ENCODE data around the gene ADARB2.

The ADARB2 gene

GRCh38 chr10:1685699-1686490 is 51.4 kb downstream of the ADARB2 start:
- no peak for DNase-seq (ENCODE audit: low read depth)

GRCh38 chr10:1684991-1685390 is 52.3 kb downstream of the ADARB2 start:
- no peak for DNase-seq (ENCODE audit: low read depth)

DNA sequence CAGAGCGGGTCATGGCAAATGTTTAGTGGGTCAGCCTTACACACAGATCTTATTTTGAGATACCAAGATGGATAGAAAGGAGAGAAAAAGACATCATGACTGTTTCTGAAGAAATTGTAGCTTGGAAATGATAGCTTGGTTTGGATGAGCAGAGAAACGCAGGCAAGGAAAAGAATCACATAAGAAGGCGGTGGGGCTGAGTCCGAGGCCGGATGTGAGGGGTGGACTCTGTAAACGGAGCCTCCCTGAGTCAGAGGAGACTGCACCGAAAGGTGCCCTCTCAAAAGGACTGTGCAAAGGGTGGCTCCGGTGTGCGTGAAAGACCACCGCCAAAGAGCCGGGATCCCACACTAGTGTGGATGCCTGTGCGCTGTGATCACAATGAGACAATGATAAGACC is 53.7 kb downstream of the ADARB2 start:
- no peak for DNase-seq (ENCODE audit: low read depth)

DNA sequence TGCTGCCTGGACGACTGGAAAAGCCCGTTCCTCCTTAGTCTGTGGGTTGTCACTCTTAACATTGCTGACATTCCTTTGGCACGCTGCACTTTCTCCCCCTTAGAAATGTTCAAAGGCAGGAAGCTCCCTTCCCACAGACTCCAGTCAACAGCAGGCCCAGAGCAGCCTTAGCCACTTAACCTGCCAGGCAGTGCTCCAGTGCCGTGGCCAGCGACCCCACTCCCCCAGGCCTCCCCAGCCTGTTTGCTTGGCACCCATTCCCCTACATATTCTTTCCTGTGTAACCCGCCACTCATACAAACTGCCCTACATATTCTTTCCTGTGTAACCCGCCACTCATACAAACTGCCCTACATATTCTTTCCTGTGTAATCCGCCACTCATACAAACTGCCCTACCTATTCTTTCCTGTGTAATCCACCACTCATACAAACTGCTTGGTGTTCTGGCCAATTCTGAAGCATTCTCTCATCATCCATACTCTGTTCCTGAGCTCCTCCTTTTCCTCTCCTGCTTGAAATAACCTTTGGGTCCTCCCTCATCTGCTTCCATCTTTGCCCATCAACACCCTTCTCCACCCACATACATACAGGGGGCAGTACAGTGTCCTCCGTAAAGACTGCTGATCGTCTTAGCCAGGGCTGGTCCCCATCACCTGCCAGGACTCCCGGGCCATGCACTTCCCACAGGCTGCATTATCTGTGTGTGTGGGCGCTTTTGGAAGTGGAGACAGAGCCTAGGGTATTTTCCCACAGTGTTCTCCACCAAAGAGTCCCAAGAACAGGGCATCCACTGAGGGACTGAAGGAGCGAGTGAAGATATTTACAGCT is 57.3 kb downstream of the ADARB2 start:
- DNase-seq (ENCODE audit: low read depth): no peak

- no peak for DNase-seq (ENCODE audit: low read depth)
Measured at GRCh38 chr10:1678084-1678483, 59.2 kb downstream of the ADARB2 start.

DNA sequence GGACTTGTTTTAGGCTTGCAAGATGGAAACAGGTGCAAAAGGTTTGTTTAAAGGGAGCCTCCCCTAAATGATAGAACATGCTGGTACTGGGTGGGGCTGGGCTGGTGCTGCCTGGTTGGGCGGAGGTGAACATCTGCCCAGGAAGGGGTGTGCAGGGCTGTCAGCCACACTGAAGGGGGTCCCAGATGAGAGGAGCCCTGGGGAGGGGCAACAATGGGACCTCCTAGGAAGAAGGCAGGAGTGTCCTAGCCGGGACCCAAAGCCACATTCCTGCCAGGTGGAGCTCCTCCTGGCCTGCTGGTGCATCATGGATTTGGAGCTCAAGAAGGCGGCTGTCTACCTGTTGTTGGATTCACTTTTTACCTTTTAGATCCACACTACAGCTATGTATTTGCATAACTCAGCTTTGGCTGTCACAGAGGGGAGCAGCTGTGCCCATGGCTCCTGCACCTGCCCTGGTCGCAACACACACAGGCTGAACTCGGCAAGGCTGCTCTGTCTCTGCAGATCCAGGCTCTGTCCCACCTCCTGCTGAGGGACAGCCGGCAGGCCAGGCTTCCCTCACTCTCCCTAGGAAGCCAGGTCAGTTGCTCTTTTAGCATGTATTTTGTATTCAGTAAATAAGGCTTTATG is 59.9 kb downstream of the ADARB2 start:
- DNase-seq (ENCODE audit: low read depth): no peak

DNA sequence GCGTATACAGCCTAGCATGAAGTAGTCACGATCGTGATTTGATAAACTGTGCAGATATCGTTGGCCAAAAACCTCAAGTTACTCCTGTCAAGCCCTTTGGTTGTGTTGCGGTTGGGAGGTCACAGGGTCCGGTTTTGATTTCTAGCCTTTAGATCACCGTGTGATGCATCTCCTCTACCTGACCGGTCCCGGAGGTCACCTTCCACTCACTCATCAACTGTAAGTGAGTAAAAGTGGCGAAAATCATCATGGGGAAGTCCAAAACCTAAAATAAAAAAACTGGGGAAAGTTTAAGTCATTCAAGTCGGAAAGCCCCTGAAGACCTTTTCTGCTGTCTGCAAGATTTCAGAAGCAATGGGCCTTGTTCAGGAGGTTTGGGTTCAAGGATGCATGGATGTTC is 62.8 kb downstream of the ADARB2 start:
- no peak for DNase-seq (ENCODE audit: low read depth)

- no peak for DNase-seq (ENCODE audit: low read depth)
Measured at GRCh38 chr10:1673568-1674345, 63.6 kb downstream of the ADARB2 start.

GRCh38 chr10:1672001-1672781 is 65.1 kb downstream of the ADARB2 start:
- DNase-seq (ENCODE audit: low read depth): no peak

GRCh38 chr10:1671366-1672000 is 65.8 kb downstream of the ADARB2 start:
- DNase-seq (ENCODE audit: low read depth): no peak

- DNase-seq (ENCODE audit: low read depth): no peak
Measured at GRCh38 chr10:1670541-1671365, 66.6 kb downstream of the ADARB2 start.

- no peak for DNase-seq (ENCODE audit: low read depth)
Measured at GRCh38 chr10:1669433-1669832, 67.9 kb downstream of the ADARB2 start.

GRCh38 chr10:1668399-1668798 is 68.9 kb downstream of the ADARB2 start:
- DNase-seq (ENCODE audit: low read depth): no peak

DNA sequence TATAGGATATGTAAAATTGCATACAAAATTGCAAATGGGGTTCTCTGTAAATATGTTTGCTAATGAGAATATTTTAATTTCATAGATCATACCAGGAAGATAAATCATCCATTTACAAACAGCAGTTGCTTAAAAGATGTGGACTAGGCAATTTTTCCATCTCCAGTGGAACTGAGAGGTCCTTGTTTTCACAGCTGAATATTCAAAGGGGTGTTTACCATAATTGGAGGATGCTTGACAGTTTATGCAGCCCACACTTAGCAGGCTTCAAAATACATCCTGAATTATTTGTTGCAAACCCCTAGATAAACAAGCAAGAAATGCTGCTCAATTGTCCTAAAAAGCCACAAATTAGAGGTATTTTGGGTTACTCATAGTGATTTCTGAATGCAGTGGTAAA is 69.9 kb downstream of the ADARB2 start:
- DNase-seq (ENCODE audit: low read depth): no peak

DNA sequence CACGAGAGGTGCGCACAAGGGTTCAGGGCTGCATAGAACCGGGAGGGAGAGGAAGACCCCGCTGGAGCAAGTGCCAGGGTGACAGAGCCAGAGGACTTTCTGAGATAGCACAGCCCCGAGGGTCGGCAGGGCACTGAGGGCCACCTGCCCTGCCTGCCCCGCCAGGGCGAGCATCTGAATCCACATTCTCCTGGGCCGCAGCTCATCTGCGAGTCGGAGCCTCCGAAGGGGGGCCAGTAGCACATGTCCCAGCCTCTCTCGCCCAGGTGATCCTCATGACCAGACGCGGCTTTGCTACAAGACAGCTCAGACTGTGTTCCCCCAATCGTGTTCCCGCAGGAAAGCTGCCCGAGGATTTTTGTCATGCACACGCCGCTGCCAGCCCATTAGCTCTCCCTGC is 71.2 kb downstream of the ADARB2 start:
- no peak for DNase-seq (ENCODE audit: low read depth)

GRCh38 chr10:1665681-1666080 is 71.6 kb downstream of the ADARB2 start:
- no peak for DNase-seq (ENCODE audit: low read depth)

DNA sequence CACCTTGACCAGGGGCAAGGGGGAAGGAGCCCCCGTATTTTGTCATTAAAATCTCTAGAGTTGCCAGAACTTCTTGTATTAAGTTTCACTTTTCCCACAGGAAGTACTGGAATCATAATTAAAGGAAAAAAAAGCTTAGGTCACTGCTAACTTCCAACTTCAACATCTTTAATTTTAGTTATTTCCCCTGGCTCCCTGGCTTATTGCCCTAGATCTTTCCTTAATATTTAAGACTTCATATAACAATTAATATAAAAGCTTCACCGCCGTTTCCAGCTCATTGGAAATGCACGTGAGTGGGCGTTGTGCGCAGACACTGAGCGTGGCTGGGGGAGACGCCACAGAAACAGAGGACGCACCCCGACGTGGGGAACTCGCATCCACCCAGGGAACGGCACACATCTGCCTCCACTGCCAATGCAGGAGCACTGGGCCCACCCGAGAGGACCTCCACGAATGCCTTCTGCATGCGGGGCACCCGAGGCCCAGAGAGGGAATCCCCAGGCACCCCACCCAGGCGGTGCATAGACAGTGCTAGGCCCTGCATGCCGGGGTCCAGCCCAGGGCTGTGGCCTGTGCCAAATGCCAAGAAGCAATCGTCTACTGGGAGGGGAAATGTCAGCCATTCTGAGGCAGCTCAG is 72.2 kb downstream of the ADARB2 start:
- no peak for DNase-seq (ENCODE audit: low read depth)

DNA sequence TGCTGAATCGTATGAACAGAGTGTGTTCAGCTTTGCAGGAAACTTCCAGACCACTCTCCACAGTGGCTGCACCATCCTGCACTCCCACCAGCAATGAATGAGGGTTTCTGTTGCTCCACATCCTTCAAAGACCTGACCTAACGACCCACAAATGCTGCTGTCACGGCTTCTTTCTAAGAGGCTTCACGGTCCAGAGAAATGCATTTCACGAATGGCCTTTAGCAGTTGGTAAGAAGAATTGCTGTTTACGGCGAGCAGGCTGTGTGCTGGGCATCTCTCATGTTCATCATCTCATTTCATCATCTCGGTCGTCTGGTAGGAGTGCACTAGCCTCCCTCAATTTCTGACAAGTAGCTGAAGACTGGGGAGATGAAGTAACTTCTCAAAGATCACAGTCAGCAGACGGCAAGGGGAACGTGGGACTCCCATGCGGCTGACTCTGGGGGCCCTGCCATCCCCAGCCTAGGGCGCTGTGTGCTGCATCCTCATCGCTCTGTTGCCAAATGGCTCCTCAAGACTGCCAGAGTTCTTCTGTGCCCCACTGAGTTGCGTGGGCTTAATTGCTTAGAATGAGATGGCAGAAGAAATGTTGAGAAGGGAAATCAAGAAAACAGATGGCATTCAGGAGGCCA is 72.9 kb downstream of the ADARB2 start:
- no peak for DNase-seq (ENCODE audit: low read depth)

GRCh38 chr10:1663226-1663625 is 74.1 kb downstream of the ADARB2 start:
- DNase-seq (ENCODE audit: low read depth): no peak
